Right lobe of liver (tissue), 4 donors: ENCODE measurements around the gene ROGDI.

ENCODE experiments used
- CTCF ChIP-seq, 4 donors: fragments of 200-600 bp in 3 of 4; fragments of 450-650 bp in 1 of 4; IDR thresholded peaks; one replicate each; pipeline versions ENCODE4 v1.5.1 to v1.8.0; 2016 to 2022; ENCODE audit warnings: antibody characterized with exemption in 4 of 4, mild to moderate bottlenecking in 2 of 4
- POLR2A ChIP-seq: fragments of 450-650 bp; IDR thresholded peaks from one replicate; pipeline ENCODE4 v1.6.1; 2017; ENCODE audit warnings: antibody characterized with exemption, mild to moderate bottlenecking
- donor health status: DM: no; HTN: no; CAD: no.
- donor health status: DM: no; HTN: no; CAD: no.
- donor health status: DM: no; HTN: yes; CAD: no.

GRCh38 chr16:4836727-4837126 lies 34.3 kb upstream of the ROGDI start:
- TF ChIP-seq CTCF (IDR thresholded peaks at IDR 0.05) (no peak), POLR2A (no peak)
